GM23338 (cell line): ENCODE measurements around the gene GRIFIN. TPM values are rescaled to one million over a fixed set of nuclear protein-coding genes. Genes with fewer than 3 reads are reported as not detected.

Experiments
- ATAC-seq: fragments of 200-7000 bp; cut with Tn5 transposase; 3 replicates; pipeline ENCODE4 v1.9.1; 2020
- DNase-seq: peaks from one replicate; pipeline ENCODE4 v3.0.0-alpha.2; 2015; ENCODE audit warnings: low spot score
- H2AFZ ChIP-seq: fragments of 200-600 bp; sonication (generic); 2 replicates; pipeline ENCODE4 v1.8.0; 2016; ENCODE audit warnings: antibody characterized with exemption, mild to moderate bottlenecking, moderate library complexity
- H3F3A ChIP-seq: fragments of 200-600 bp; sonication (generic); replicated peaks from 2 replicates; pipeline ENCODE4 v1.8.0; 2017; ENCODE audit warnings: antibody characterized with exemption, mixed run types, low read depth
- H3K27ac ChIP-seq: fragments of 200-600 bp; sonication (generic); 2 replicates; pipeline ENCODE4 v1.6.1; 2016; ENCODE audit warnings: low read depth
- H3K27me3 ChIP-seq: fragments of 200-600 bp; sonication (generic); 2 replicates; pipeline ENCODE4 v1.8.0; 2016; ENCODE audit warnings: mild to moderate bottlenecking, mixed run types, moderate library complexity; ENCODE audit not compliant: insufficient read depth
- H3K36me3 ChIP-seq: fragments of 200-600 bp; sonication (generic); 2 replicates; pipeline ENCODE4 v1.8.0; 2016; ENCODE audit warnings: mild to moderate bottlenecking; ENCODE audit not compliant: insufficient read depth
- H3K4me1 ChIP-seq: fragments of 200-600 bp; sonication (generic); 2 replicates; pipeline ENCODE4 v1.8.0; 2016; ENCODE audit warnings: mild to moderate bottlenecking, moderate library complexity; ENCODE audit not compliant: insufficient read depth
- H3K4me2 ChIP-seq: fragments of 200-600 bp; sonication (generic); 2 replicates; pipeline ENCODE4 v1.7.1; 2017; ENCODE audit warnings: mixed run types
- H3K4me3 ChIP-seq: fragments of 200-600 bp; sonication (generic); 2 replicates; pipeline ENCODE4 v1.6.1; 2016; ENCODE audit warnings: mixed run types
- H3K79me2 ChIP-seq: fragments of 200-600 bp; sonication (generic); replicated peaks from 2 replicates; pipeline ENCODE4 v1.8.0; 2017; ENCODE audit warnings: mild to moderate bottlenecking; ENCODE audit not compliant: insufficient read depth
- H3K9me2 ChIP-seq: fragments of 200-600 bp; sonication (generic); 2 replicates; pipeline ENCODE4 v1.8.0; 2017; ENCODE audit not compliant: insufficient read depth
- H4K20me1 ChIP-seq: fragments of 200-600 bp; sonication (generic); replicated peaks from 2 replicates; pipeline ENCODE4 v1.8.0; 2017; ENCODE audit warnings: mild to moderate bottlenecking; ENCODE audit not compliant: insufficient read depth
- H3K27ac Mint-ChIP-seq: 2 replicates; pipeline ENCODE4 v1.8.0; 2020; ENCODE audit warnings: inconsistent platforms, mild to moderate bottlenecking, moderate library complexity, mixed read lengths
- H3K27me3 Mint-ChIP-seq: 3 replicates; pipeline ENCODE4 v1.8.0; 2022; ENCODE audit warnings: low read depth, mild to moderate bottlenecking, moderate library complexity, mixed read lengths, inconsistent platforms; ENCODE audit not compliant: insufficient read depth, poor library complexity
- H3K36me3 Mint-ChIP-seq: 3 replicates; pipeline ENCODE4 v1.8.0; 2021; ENCODE audit warnings: low read depth, mild to moderate bottlenecking, inconsistent platforms, moderate library complexity, mixed read lengths
- H3K4me1 Mint-ChIP-seq: 3 replicates; pipeline ENCODE4 v1.8.0; 2020; ENCODE audit warnings: mild to moderate bottlenecking, inconsistent platforms, mixed read lengths
- H3K4me3 Mint-ChIP-seq: 3 replicates; pipeline ENCODE4 v1.8.0; 2021; ENCODE audit warnings: moderate library complexity, mild to moderate bottlenecking, inconsistent platforms, mixed read lengths
- H3K9me3 Mint-ChIP-seq: 3 replicates; pipeline ENCODE4 v1.8.0; 2020; ENCODE audit warnings: moderate library complexity, mild to moderate bottlenecking, inconsistent platforms, mixed read lengths
- CREB1 ChIP-seq: fragments of 250-450 bp; sonication (Bioruptor Pico); IDR thresholded peaks from 2 replicates; pipeline ENCODE4 v1.5.0; 2020; ENCODE audit warnings: low read depth, mild to moderate bottlenecking, moderate library complexity
- EZH2 ChIP-seq: fragments of 200-600 bp; sonication (generic); IDR thresholded peaks from one replicate; pipeline ENCODE4 v1.8.0; 2017; ENCODE audit warnings: antibody characterized with exemption, mild to moderate bottlenecking, low read depth; ENCODE audit not compliant: unreplicated experiment
- EZH2phosphoT487 ChIP-seq: fragments of 200-600 bp; sonication (generic); IDR thresholded peaks from one replicate; pipeline ENCODE4 v1.8.1; 2018; ENCODE audit warnings: antibody characterized with exemption; ENCODE audit not compliant: unreplicated experiment
- JUNB ChIP-seq: IDR thresholded peaks from one replicate; pipeline ENCODE4 v1.6.1; 2016; ENCODE audit warnings: antibody characterized with exemption; ENCODE audit not compliant: unreplicated experiment
- NANOG ChIP-seq: IDR thresholded peaks from 2 replicates; pipeline ENCODE4 v1.6.1; 2016; ENCODE audit warnings: antibody characterized with exemption, borderline replicate concordance
- POLR2AphosphoS5 ChIP-seq: IDR thresholded peaks from 2 replicates; pipeline ENCODE4 v1.6.1; 2016; ENCODE audit warnings: antibody characterized with exemption, low read depth
- STAT1 ChIP-seq: IDR thresholded peaks from one replicate; pipeline ENCODE4 v1.6.1; 2016; ENCODE audit warnings: antibody characterized with exemption; ENCODE audit not compliant: unreplicated experiment
- ZNF114 ChIP-seq: fragments of 250-450 bp; sonication (Bioruptor Pico); IDR thresholded peaks from 2 replicates; pipeline ENCODE4 v1.5.0; 2020; ENCODE audit warnings: mild to moderate bottlenecking, moderate library complexity
- ZNF331 ChIP-seq: fragments of 250-450 bp; sonication (Bioruptor Pico); IDR thresholded peaks from 2 replicates; pipeline ENCODE4 v1.5.0; 2020; ENCODE audit warnings: low read depth, mild to moderate bottlenecking, moderate library complexity
- polyA plus RNA-seq: library from polyadenylated mRNA; unstranded; fragments of >200 nt; fragmentation: Nextera tagmentation; extraction: Ambion mirVana; gene quantifications from 2 replicates; pipeline ENCODE4 v1.2.1, GENCODE V29; 2016
- total RNA-seq: library from RNA; depleted of rRNA; stranded (reverse); fragments of >200 nt; shearing (Covaris generic); gene quantifications from 2 replicates; pipeline ENCODE4 v1.2.3, GENCODE V29; 2014
- TF ChIP-seq, protein P1 (sequence below): IDR thresholded peaks from 2 replicates; pipeline ENCODE4 v1.6.1; 2016; ENCODE audit warnings: antibody characterized with exemption
- TF ChIP-seq, protein P2 (sequence below), 2 experiments: fragments of 200-600 bp in 1 of 2; sonication (generic) in 1 of 2; conservative IDR thresholded peaks; 2 replicates each; pipeline versions ENCODE4 v1.5.1 to v1.6.1; 2016 to 2017; ENCODE audit warnings: antibody characterized with exemption in 2 of 2, low read depth in 2 of 2, mild to moderate bottlenecking in 2 of 2, moderate library complexity in 1 of 2
- TF ChIP-seq, protein P3 (sequence below): IDR thresholded peaks from one replicate; pipeline ENCODE4 v1.6.1; 2018; ENCODE audit warnings: antibody characterized with exemption; ENCODE audit not compliant: unreplicated experiment

Gene GRIFIN
- total and polyA plus RNA-seq, 2 experiments from 2014 or later = not detected

DNA sequence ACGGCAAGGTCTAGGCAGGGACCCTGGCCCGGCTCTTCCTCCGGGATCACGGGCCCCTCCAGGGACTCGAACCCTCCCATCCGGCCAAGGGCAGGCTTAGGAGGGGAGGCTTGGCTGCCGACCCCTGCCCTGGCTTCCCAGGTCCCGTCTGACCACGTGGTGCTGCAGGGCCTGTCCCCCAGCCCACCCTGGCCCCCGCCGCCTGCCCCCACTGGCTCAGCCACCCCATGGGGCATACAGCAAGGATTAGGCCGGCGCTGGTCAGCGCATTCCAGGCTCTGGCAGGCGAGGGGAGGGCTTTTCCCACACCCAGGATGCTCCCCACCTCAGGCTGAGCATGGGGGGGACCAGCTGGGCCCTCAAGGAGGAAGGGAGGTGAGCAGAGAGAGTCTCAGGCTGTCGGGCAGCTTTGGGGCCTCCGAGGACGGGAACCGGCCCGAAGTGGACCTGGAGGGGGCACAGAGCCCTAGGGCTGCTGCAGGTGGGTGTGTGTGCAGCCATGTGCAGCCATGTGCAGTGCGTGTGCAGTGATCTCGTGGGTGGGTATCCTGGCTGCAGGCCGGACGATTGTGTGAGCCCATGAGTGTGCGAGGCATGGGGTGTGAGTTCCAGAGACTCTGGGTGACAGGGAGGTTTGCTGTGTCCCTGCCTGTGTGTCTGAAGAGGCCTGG lies 713 bp upstream of the GRIFIN start (continued):
- TF ChIP-seq, protein P1, sequence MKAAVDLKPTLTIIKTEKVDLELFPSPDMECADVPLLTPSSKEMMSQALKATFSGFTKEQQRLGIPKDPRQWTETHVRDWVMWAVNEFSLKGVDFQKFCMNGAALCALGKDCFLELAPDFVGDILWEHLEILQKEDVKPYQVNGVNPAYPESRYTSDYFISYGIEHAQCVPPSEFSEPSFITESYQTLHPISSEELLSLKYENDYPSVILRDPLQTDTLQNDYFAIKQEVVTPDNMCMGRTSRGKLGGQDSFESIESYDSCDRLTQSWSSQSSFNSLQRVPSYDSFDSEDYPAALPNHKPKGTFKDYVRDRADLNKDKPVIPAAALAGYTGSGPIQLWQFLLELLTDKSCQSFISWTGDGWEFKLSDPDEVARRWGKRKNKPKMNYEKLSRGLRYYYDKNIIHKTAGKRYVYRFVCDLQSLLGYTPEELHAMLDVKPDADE = no peak
- TF ChIP-seq, protein P2, sequence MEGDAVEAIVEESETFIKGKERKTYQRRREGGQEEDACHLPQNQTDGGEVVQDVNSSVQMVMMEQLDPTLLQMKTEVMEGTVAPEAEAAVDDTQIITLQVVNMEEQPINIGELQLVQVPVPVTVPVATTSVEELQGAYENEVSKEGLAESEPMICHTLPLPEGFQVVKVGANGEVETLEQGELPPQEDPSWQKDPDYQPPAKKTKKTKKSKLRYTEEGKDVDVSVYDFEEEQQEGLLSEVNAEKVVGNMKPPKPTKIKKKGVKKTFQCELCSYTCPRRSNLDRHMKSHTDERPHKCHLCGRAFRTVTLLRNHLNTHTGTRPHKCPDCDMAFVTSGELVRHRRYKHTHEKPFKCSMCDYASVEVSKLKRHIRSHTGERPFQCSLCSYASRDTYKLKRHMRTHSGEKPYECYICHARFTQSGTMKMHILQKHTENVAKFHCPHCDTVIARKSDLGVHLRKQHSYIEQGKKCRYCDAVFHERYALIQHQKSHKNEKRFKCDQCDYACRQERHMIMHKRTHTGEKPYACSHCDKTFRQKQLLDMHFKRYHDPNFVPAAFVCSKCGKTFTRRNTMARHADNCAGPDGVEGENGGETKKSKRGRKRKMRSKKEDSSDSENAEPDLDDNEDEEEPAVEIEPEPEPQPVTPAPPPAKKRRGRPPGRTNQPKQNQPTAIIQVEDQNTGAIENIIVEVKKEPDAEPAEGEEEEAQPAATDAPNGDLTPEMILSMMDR (conservative IDR thresholded peaks at IDR 0.05; ENCODE audit: low read depth in 2 of 2) = no peak
- TF ChIP-seq ZNF331 (CRISPR knock-in tag) = no peak

DNA sequence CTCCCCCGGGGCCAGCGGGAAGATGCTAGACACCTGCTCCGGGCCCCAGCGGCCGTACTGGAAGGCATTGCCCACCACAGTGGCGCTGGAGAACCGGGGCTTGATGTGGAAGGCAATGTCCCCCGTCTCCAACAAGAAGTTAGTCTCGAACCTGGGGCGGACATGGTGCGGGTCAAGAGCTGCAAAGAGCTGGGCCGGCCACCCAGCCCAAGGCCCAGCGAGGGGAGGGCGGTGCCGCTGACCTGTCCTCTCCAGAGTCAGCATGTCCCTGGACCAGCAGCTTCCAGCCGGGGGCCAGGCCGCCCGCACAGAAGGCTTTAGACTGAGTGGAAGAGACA lies 551 bp downstream of the GRIFIN start:
- no peak overlapping the region for H3K4me2 ChIP-seq
- ATAC-seq = no peak
- H3K36me3 ChIP-seq = no peaks in the 10 kb centered on the region
- DNase-seq = no peak
- Mint-ChIP-seq H3K4me3 (no peak overlapping the region), H3K27ac (no peak overlapping the region), H3K36me3 (no peaks in the 10 kb centered on the region; the same call in 2 of the 3 replicates), H3K9me3 (no peaks in the 10 kb centered on the region), H3K27me3 (peaks cover 16% of the 10 kb centered on the region), H3K4me1 (peaks cover 26% of the 10 kb centered on the region)
- no peak overlapping the region for H2AFZ ChIP-seq
- H3F3A ChIP-seq = no peaks in the 10 kb centered on the region
- H3K27me3 ChIP-seq = no peaks in the 10 kb centered on the region
- H4K20me1 ChIP-seq = no peaks in the 10 kb centered on the region
- no peaks in the 10 kb centered on the region for H3K79me2 ChIP-seq
- H3K4me1 ChIP-seq = peaks cover 3% of the 10 kb centered on the region; the same call in 1 of the 2 replicates
- H3K4me3 ChIP-seq = no peak overlapping the region
- H3K9me2 ChIP-seq = no peaks in the 10 kb centered on the region
- H3K27ac ChIP-seq = no peak overlapping the region
- TF ChIP-seq, protein P1 = no peak
- TF ChIP-seq POLR2AphosphoS5 (no peak), JUNB (no peak), EZH2phosphoT487 (no peak), STAT1 (no peak), CREB1 (CRISPR knock-in tag) (no peak), ZNF114 (no peak), NANOG (no peak), ZNF331 (CRISPR knock-in tag) (no peak), EZH2 (no peak)
- TF ChIP-seq, protein P2 (conservative IDR thresholded peaks at IDR 0.05; ENCODE audit: low read depth in 2 of 2) = no peak
- TF ChIP-seq, protein P3, sequence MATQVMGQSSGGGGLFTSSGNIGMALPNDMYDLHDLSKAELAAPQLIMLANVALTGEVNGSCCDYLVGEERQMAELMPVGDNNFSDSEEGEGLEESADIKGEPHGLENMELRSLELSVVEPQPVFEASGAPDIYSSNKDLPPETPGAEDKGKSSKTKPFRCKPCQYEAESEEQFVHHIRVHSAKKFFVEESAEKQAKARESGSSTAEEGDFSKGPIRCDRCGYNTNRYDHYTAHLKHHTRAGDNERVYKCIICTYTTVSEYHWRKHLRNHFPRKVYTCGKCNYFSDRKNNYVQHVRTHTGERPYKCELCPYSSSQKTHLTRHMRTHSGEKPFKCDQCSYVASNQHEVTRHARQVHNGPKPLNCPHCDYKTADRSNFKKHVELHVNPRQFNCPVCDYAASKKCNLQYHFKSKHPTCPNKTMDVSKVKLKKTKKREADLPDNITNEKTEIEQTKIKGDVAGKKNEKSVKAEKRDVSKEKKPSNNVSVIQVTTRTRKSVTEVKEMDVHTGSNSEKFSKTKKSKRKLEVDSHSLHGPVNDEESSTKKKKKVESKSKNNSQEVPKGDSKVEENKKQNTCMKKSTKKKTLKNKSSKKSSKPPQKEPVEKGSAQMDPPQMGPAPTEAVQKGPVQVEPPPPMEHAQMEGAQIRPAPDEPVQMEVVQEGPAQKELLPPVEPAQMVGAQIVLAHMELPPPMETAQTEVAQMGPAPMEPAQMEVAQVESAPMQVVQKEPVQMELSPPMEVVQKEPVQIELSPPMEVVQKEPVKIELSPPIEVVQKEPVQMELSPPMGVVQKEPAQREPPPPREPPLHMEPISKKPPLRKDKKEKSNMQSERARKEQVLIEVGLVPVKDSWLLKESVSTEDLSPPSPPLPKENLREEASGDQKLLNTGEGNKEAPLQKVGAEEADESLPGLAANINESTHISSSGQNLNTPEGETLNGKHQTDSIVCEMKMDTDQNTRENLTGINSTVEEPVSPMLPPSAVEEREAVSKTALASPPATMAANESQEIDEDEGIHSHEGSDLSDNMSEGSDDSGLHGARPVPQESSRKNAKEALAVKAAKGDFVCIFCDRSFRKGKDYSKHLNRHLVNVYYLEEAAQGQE = no peak
